Measurements from ENCODE around the gene PTGR3.

Gene PTGR3

GRCh38 chr18:75253043-75253442 is 44.1 kb upstream of the PTGR3 start:
- Histone ChIP-seq H3K4me1 (peaks cover 0 to 42% (median 27%) of the 10 kb centered on the region in 4 donors), H3K9me3 (no peaks in the 10 kb centered on the region), H3K27me3 (no peaks in the 10 kb centered on the region), H3K4me3 (no peak overlapping the region), H3K36me3 (no peaks in the 10 kb centered on the region), H3K27ac (no peak overlapping the region)
- no peak for TF ChIP-seq CTCF (IDR thresholded peaks at IDR 0.05)
- intact Hi-C loops (cut with DNase I; ENCODE audit: low total_unique reads), result no loop called here
- no peak for DNase-seq

- no peak overlapping the region for H3K27ac ChIP-seq
- H3K4me3 ChIP-seq, result no peak overlapping the region
- intact Hi-C loops (cut with DNase I; ENCODE audit: low total_unique reads), result no loop called here
- H3K4me1 ChIP-seq, result peaks cover 0 to 43% (median 27%) of the 10 kb centered on the region in 4 donors
- no peak for DNase-seq
- no peak for TF ChIP-seq CTCF (IDR thresholded peaks at IDR 0.05)
- H3K9me3 ChIP-seq, result no peaks in the 10 kb centered on the region
- no peaks in the 10 kb centered on the region for H3K36me3 ChIP-seq
- no peaks in the 10 kb centered on the region for H3K27me3 ChIP-seq
Measured at GRCh38 chr18:75252136-75252535, 43.2 kb upstream of the PTGR3 start.

GRCh38 chr18:75251466-75251865 is 42.5 kb upstream of the PTGR3 start:
- Histone ChIP-seq H3K27me3 (no peaks in the 10 kb centered on the region), H3K4me1 (peaks cover 0 to 43% (median 27%) of the 10 kb centered on the region in 4 donors), H3K9me3 (no peaks in the 10 kb centered on the region), H3K36me3 (no peaks in the 10 kb centered on the region), H3K27ac (no peak overlapping the region), H3K4me3 (no peak overlapping the region)
- TF ChIP-seq CTCF (IDR thresholded peaks at IDR 0.05), result no peak
- DNase-seq, result no peak
- intact Hi-C loops (cut with DNase I; ENCODE audit: low total_unique reads), result no loop called here

- DNase-seq, result no peak
- TF ChIP-seq CTCF (IDR thresholded peaks at IDR 0.05), result no peak
- Histone ChIP-seq H3K9me3 (no peaks in the 10 kb centered on the region), H3K4me3 (no peak overlapping the region), H3K36me3 (no peaks in the 10 kb centered on the region), H3K27me3 (no peaks in the 10 kb centered on the region), H3K27ac (no peak overlapping the region), H3K4me1 (peaks cover 0 to 44% (median 28%) of the 10 kb centered on the region in 4 donors)
- intact Hi-C loops (cut with DNase I; ENCODE audit: low total_unique reads), result no loop called here
Measured at GRCh38 chr18:75250471-75250821, 41.5 kb upstream of the PTGR3 start.

GRCh38 chr18:75249672-75250470 is 40.9 kb upstream of the PTGR3 start:
- no peak for DNase-seq
- Histone ChIP-seq H3K4me3 (no peak overlapping the region), H3K27me3 (no peaks in the 10 kb centered on the region), H3K36me3 (no peaks in the 10 kb centered on the region), H3K27ac (no peak overlapping the region), H3K9me3 (no peaks in the 10 kb centered on the region), H3K4me1 (peaks cover 0 to 44% (median 28%) of the 10 kb centered on the region in 4 donors)
- no peak for TF ChIP-seq CTCF (IDR thresholded peaks at IDR 0.05)
- intact Hi-C loops (cut with DNase I; ENCODE audit: low total_unique reads), result no loop called here

Data from tibial artery (tissue), 4 donors.